Measurements from ENCODE around the gene CD82. TPM values are rescaled to one million over a fixed set of nuclear protein-coding genes. Genes with fewer than 3 reads are reported as not detected.
"Not testable (repeated sequence)": the region's sequence is repeated elsewhere in the genome, so short reads cannot be mapped to it uniquely, and the experiment has no call there.

CD82 gene
- polyA plus RNA-seq, 12 donors: 44.3 to 1,338 (median 68.5) TPM

DNA sequence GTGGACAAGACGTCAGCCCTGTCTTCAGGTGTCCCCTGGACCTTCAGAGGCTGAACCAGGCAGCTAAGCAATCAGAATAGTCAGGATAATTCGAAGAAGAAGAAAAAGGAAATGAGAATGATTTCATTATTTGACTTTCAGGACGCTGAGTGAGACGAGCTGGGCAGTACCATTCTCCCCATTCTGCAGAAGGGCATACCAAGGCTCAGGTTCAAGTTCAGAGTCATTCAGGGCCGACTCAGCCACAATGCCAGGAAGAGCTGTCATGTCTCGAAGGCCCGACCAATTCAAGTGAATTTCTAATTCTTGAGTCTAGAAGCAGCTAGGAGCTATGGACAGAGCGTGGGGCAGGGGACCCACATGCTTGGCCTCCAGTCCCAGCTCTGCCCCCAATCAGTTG lies 33.8 kb upstream of the CD82 start:
- DNase-seq: no peak

DNA sequence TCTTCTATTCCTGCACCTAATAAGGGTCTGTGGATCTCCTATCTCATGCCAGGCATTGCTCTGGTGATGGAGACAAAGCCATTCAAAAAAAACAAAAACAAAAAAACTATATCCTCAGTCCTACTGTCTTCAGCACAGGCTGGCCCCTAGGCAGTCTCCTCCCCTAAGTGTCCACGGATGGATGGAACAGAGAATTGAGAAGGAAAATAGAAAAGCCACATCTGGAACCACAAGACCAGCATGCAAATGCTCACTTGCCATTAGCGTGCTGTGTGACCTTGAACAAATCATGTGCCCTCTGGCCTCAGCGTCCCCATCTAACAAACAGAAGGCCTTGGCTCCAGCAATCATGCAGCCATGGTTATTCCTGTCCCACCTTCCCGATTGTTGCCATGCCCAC lies 32.7 kb upstream of the CD82 start:
- DNase-seq: no peak

DNA sequence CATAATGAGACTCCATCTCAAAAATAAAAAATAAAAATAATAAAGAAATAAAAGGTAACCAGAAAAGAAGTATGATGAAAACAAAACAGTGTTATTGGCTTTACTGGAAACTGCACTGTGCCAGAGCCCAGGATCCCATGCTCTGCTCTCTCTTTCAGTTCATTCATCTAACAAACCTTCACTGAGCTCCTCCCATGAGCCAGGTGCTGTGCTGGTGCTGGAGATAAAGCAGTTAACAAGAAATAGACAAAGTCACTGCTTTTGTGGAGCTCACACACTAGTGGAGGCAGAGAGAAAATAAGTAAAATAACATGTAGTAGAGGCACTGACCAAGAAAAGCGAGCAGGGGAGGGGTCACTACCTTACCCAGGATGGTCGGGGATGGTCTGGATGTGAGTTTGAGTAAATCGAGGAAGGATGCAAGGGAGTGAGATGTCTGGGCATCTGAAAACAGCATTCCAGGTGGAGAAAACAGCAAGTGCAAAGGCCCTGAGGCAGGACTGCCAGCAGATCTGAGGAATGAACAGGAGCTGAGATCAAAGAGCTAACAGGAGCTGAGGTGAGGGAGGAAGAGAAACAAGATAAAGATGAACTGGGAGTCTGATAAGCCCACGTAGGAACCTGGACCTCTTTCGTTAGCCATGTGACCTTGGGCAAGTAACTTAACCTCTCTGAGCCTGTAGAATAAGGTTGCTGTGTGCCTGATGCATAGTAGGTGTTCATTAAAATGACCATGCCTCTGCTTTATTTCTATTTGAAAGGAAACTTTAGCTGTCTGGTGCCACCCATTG lies 31.3 kb upstream of the CD82 start:
- no peak for DNase-seq

DNA sequence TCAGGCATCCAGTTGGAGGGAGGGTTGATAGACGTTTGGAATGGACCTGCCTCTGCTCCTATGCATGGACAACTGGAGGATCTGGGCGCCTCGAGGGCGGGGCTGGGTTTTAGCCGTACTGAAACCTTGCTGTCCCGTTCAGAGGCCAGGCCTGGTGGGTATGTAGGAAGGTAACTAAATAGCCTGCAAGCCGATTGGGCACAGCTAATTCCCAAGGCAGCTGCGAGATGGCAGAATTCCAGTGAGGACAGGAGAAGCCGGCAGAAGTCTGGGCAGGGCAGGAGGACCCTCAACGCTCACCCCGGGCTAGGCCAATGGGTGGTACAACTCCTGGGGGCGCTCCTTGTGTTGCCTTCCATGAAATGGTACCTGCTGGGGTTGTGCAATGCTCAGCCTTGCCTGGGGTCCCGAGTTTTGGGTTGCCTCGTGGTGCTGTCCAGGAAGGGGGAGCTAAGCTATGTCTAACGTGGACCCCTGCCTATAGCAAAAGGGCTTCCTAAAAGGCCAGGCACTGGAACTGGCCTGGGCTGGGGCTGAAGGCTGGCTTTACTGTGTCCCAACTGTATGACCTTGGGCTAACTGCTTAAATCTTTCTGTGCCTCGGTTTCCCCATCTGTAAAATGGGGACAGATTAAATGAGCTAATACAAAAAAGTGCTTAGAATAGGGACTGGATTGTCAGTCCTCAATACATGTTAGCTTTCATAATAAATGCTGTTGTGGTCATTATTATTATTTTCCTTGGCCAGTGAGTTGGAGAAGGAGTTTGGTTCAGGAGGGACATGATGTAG lies 30.1 kb upstream of the CD82 start:
- no peak for DNase-seq

DNA sequence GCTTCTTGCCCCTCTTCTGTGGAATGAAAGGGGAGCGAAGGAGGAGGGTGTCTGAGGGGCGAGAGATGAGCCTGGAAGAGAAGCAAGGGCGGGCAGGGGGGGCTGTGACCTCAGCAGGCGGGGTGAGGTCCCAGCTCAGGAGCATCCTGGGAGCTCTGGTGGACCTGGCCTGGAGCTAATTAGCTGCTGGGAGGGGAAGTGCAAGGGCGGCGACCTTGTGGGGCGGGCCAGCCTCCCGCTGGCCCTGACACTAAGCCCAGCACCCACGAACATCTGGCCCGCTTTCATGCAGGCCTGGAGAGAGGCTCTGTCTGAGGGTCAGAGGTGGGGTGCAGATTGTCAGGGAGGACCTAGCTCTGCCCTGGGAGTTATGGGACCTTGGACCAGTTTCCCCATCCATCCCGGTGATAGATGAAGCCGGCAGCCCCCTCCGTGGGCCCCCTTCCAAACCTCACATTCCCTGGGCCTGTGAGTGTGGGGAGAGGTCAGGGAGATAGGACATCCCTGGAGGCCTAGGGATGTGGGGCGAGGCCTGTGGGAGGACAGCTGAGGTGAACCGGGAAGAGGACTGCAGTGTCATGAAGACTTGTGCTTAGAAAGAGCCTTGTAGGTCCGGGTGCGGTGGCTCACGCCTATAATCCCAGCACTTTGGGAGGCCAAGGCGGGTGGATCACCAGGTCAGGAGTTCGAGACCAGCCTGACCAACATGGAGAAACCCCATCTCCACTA lies 28.5 kb upstream of the CD82 start:
- DNase-seq: no peak

DNA sequence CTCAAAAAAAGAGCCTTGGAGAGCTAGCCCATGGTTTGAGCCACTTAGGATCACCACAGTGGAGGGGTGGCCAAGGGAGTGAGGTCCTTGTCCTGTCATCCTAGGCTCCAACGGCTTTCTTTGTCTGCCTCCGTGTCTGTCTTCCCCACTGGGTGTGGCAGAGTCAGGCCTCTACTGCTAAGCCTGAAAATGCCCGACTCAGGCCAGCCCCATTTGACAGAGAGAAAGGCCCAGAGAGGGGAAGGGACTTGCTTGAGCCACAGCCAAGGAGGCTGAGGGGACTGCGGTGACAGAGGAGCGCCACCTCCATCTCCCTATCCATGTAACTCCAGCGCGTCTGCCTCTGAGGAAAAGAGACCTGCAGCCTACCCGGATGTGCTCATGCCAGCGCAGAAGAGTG lies 27.8 kb upstream of the CD82 start:
- DNase-seq: no peak

DNA sequence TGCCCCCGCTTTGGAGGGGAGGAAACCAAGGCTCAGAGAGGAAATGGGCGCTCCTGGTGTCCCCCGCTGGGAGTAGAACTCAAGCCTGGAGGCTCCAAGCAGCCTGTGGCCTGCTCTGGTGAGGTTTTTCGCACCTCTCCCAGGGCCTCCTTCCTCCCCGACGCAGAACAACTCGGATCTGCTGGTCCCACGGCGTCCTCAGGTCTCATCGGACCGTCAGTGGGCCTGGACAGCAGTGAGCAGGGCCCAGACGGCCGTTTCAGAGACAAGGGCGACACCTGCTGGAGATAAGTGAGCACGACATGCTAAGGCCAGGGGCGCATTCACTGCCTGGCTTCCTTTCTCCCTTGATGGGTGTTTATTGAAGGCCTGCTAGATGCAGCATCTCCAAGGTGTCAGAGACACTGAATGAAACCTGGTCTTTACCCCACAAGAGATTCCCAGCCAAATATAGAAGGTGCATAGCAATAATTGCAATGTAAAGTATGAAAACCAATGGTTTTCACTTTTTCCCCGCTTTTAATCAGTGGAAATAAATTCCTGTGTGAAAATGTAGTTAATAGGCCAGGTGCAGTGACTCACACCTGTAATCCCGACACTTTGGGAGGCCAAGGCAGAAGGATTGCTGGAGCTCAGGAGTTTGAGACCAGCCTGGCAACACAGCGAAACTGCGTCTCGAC lies 26.9 kb upstream of the CD82 start:
- DNase-seq: peak; percentile 81

DNA sequence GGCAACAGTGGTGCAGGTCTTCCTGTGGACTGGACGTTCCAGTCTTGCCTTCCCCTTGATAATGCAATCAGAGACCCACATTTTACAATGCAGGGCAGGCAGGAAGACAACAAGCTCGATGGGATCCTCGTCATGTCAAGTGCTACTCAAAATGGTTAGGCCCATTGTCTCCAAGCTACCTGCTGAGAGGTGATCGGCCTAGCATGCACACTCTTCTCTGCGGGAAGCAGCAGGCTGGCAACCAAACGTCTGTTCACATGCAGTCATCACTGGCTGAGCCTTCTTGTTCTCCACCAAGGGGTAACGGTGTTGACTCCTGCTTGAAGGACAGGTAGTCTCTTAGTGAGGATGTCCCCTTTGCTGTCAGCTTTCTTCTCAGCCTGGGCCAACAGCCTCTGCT lies 25.5 kb upstream of the CD82 start:
- no peak for DNase-seq

DNA sequence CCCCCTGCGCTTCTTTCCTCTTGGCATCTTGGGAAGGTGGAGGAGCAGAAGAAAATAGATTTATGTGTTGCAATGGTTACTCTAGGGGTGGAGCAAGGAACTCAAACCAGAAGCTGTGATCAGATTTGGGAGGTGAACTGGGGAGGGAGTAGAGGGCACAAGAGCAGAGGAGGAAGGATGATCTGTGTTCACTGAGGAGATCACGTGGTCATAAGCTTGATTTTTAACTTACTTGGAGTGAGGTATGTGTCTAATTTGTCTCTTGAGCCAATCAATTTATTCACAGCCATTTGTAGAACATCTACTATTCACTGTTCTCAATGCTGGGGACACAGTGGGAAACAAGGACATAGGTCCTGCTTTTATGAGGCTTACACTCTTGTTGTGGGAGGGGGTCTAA lies 24.8 kb upstream of the CD82 start:
- DNase-seq: no peak

DNA sequence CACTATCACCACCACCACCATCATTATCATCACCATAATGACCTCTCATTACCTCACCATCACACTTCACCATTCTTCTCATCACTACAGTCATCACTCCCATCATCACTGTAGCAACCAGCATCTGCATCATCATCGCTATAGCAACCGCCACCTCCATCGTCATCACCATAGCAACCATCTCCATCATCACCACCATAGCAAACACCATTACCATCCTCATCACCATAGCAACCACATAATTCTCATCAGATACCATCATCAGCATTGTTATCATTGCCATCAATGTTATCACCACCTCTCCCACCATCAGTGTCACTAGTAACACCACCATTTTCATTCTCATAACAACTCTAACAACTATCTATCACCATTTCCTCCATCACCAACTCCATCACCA lies 23.1 kb upstream of the CD82 start:
- no peak for DNase-seq

DNA sequence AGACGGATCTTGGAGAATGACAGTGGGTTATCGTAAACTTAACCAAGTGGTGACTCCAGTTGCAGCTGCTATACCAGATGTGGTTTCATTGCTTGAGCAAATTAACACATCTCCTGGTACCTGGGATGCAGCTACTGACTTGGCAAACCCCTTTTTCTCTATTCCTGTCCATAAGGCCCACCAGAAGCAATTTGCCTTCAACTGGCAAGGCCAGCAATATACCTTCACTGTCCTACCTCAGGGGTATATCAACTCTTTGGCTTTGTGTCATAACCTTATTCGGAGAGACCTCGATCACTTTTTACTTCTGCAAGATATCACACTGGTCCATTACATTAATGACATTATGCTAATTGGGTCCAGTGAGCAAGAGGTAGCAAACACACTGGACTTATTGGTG lies 18.5 kb upstream of the CD82 start:
- DNase-seq: not testable (repeated sequence)

DNA sequence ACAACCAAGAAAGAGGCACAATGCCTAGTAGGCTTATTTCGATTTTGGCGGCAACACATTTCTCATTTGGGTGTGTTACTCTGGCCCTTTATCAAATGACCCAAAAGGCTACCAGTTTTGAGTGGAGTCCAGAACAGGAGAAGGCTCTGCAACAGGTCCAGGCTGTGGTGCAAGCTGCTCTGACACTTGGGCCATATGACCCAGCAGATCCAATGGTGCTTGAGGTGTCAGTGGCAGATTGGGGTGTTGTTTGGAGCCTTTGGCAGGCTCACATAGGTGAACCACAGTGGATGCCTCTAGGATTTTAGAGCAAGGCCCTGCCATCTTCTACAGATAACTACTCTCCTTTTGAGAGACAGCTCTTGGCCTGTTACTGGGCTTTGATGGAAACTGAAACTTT lies 17.9 kb upstream of the CD82 start:
- not testable (repeated sequence) for DNase-seq

DNA sequence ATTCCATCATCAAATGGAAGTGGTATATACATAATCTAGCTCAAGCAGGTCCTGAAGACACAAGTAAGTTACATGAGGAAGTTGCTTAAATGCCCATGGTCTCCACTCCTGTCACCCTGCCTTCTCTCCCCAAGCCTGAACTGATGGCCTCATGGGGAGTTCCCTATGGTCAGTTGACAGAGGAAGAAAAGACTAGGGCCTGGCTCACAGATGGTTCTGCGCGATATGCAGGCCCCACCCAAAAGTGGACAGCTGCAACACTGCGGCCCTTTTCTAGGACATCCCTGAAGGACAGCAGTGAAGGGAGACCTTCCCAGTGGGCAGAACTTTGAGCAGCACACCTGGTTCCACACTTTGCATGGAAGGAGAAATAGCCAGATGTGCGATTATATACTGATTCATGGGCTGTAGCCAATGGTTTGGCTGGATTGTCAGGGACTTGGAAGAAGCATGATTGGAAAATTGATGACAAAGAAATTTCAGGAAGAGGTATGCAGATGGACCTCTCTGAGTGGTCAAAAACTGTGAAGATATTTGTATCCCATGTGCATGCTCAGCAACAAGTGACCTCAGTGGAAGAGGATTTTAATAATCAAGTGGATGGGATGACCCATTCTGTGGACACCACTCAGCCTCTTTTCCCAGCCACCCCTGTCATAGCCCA lies 17.3 kb upstream of the CD82 start:
- no peak for DNase-seq

DNA sequence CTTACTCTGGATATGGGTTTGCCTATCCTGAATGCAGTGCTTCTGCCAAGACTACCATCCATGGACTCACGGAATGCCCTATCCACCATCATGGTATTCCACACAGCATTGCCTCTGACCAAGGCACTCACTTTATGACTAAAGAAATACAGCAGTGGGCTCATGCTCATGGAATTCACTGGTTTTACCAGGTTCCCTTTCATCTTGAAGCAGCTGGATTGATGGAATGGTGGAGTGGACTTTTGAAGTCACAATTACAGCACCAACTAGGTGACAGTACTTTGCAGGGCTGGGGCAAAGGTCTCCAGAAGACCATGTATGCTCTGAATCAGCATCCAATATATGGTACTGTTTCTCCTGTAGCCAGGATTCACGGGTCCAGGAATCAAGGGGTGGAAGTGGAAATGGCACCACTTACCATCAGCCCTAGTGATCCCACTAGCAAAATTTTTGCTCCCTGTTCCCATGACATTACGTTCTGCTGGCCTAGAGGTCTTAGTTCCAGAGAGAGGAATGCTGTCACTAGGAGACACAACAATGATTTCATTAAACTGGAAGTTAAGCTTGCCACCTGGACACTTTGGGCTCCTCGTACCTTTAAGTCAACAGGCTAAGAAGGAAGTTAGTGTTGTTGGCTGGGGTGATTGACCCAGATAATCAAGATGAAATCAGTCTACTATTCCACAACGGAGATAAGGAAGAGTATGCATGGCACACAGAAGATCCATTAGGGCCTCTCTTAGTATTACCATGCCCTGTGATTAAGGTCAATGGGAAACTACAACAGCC lies 16.3 kb upstream of the CD82 start:
- DNase-seq: not testable (repeated sequence)

DNA sequence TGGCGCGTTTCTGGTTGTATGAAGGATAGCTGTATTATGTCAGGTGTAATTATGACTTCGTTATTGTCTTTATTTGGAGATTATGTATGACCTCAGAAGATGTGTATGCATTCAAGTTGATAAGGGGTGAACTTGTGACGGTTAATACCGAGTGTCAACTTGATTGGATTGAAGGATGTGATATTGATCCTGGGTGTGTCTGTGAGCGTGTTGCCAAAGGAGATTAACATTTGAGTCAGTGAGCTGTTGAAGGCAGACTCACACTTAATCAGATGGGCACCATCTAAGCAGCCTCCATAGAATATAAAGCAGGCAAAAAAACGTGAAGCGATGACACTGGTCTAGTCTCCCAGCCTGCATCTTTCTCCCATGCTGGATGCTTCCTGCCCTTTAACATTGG lies 15.3 kb upstream of the CD82 start:
- no peak for DNase-seq

DNA sequence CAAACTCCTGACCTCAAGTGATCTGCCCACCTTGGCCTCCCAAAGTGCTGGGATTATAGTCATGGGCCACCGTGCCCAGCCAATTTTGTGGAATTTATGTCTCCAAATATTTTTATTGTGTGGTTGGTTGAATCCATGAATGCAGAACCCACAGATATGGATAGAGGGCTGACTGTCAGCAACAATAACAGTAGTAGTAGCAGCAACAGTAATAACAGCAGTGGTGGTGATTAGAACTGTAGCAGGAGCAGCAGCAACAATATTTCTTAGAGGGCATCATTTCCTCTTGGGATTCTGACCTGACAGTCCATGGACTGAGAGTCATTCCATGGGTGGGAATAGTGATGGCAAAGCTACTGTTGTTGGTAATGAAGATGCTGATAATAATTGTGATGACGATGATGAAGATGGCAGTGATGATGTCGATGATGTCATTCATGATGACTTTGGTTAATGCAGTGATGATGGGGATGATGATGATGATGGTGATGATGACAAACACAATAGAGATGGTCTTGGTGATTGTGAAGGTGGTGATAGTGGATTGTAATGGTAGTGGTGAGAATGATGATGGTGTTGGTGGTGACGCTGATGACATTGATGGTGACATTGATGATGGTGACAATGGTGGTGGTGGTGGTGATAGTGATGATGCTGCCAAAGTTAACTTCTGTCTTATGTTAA lies 13.9 kb upstream of the CD82 start:
- DNase-seq: no peak

DNA sequence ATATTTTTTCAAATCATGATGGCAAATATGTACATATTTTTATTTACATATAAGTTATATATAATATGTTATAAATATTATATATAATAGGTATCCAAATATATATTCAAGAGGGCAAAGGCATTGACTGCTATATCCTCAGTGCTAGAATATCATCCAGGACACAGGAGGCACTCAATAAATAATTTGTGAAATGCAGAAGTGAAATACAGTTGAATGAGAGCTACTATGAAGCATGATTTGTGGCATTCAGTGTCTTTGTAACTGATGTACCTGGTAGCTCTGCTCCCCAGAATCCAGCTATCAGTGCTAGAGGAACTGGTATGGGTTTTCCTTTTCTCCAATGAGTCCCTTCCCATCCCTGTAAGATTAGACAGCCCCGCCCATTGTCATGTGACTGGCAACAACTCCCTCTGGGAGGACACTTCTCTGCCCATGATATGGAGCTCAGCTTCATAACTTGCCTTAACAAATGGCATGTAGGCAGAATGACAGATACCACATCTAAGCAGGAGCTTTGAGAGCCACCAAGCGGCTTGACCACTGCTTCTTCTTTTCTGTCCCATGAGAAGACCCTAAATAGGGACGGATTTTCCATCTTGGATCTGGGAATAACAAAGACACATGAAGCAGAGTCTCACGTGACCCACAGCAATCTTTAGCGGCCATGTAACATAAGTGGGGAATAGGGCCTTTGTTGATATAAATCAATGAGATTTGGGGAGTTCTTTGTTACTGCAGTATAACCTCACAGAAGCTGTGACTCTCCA lies 10.2 kb upstream of the CD82 start:
- DNase-seq: no peak

DNA sequence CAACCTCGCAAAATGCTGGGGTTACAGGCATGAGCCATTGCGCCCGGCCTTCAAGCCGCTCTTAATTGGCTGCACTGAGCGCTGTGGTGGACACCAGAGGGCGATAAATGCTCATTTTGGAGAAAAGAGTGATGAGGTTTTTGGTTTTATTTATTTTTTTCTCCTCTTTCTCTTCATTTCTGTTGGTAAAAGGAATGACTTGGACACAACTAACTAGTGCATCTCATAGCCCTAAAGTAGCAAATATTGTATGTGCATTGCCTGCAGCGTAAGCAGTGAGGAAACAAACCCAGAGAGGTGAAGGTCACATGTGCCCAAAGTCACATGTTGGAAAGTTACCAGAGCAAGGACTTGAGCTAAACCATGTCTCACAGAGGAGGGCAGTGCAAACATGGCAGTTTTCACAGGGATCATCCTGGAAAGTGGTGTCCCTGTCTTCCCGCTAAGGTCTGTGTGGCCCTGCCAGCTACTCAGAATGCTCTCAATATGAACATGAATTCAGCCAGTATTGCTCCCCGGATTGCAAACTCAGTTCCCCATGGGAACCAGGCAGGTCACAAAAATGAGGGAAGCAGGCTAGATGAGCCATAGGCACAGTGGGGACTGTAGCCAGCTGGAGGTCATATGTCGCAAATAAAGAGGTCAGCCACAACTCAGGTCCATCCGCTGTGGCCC lies 8.6 kb upstream of the CD82 start:
- DNase-seq: peak; percentile 74

DNA sequence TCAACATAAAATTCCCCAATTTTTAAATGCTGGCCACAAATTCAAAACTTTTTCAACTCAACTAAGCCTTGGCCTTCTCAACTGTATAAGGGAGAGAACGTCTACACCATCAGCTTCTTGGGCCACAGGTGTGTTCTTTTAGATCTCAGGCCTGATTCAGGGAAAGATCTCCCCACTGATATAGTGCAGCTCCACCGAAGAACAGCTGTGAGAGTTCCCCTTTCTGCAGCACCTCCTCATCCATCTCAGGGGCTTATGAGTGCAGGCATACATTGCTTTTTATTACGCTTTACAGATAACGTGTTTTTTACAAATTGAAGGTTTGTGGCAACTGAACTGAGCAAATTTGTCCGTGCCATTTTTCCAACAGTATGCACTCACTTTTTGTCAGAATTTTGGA lies 8.0 kb upstream of the CD82 start:
- no peak for DNase-seq

Measured in muscle of arm (tissue), 12 donors.